ENCODE data around the gene FMNL2. TPM values are rescaled to one million over a fixed set of nuclear protein-coding genes. Genes with fewer than 3 reads are reported as not detected.

The FMNL2 gene
- 10 to 100 TPM in 3 of 4 donors, 1 to 10 TPM in 1; 5.8 to 19.8 (median 16.9) TPM for total RNA-seq

DNA sequence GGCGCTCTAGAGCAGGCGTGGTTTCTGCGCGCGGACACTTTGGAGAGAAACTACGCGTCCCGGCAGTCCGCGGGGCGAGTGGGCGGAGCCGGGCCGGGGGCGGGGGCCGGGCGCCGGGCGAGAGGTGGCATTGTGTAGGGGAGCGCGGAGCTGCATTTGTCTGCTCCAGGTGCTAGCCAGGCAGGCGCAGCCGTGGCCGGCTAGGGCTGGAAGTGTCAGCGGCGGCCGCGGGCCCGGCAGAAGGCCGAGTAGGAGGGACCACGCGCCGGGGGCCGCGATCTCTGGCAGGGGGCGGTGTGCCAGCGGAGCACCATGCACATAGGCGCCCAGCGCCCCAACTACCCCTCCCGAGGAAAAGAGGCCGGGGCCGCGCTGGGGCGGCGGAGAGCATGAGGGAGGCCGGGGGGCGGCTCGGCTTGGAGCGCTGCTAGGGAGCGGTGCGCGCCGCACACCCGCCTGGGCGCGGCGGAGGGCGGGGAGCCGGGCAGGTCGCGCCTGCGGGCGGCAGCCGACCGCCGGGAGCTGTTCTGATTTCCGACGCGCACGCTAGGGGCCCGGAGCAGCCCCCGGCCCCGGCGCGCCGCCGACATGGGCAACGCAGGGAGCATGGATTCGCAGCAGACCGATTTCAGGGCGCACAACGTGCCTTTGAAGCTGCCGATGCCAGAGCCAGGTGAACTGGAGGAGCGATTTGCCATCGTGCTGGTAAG lies at the start of gene FMNL2:
Gene FMNL2 (plus strand): TSS at position 159 of the 710 bp plus-strand sequence.
- peak within 1 kb of the TSS; percentile 82 to 93 (median 86) for H3K4me3 ChIP-seq
- TF ChIP-seq POLR2A (IDR thresholded peaks at IDR 0.05) = peak in 2 of 4 donors; percentile 63 to 74
- TF ChIP-seq, protein P1, sequence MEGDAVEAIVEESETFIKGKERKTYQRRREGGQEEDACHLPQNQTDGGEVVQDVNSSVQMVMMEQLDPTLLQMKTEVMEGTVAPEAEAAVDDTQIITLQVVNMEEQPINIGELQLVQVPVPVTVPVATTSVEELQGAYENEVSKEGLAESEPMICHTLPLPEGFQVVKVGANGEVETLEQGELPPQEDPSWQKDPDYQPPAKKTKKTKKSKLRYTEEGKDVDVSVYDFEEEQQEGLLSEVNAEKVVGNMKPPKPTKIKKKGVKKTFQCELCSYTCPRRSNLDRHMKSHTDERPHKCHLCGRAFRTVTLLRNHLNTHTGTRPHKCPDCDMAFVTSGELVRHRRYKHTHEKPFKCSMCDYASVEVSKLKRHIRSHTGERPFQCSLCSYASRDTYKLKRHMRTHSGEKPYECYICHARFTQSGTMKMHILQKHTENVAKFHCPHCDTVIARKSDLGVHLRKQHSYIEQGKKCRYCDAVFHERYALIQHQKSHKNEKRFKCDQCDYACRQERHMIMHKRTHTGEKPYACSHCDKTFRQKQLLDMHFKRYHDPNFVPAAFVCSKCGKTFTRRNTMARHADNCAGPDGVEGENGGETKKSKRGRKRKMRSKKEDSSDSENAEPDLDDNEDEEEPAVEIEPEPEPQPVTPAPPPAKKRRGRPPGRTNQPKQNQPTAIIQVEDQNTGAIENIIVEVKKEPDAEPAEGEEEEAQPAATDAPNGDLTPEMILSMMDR (IDR thresholded peaks at IDR 0.05) = peak in 1 of 6 experiments; percentile 3
- 3% methylated on average over 8 of the region's 85 CpGs; no CpG with 5 or more reads in 1 of the 2 donors for WGBS, 2 donors
- H3K27ac ChIP-seq = peak within 1 kb of the TSS; percentile 79 to 89 (median 86)
- H3K36me3 ChIP-seq = no peaks in the 10 kb centered on the region
- H3K4me1 ChIP-seq = peaks cover 0 to 51% (median 9%) of the 10 kb centered on the region in 3 donors
- H3K9me3 ChIP-seq = no peaks in the 10 kb centered on the region
- H3K27me3 ChIP-seq = peaks cover 0 to 5% (median 0%) of the 10 kb centered on the region in 4 donors
- DNase-seq = no peak
- intact Hi-C loops (cut with DNase I) = loop anchor here (10.0 kb wide), 1 partner anchor 140 kb away; no protein-coding TSS in a partner anchor

DNA sequence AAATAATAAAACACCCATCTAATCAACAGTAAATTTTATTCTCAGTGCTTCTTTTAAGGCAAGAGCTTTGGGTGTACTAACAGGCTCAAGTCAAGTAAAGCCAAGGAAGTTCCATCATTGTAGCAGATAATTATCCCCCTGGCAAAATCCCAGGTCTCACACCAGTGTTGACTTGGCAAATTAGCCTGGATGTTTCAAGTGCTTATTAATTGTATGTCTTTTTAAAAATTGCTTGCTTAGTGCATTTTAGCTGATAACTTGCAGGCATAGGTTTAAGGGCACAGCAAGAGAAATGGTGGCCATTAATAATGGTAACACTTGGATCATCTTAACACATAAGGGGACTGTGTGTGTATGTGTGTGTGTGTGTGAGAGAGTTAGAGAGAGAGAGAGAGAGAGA lies 42.0 kb upstream of the FMNL2 start:
- Histone ChIP-seq H3K27ac (no peak overlapping the region), H3K4me3 (no peak overlapping the region), H3K36me3 (no peaks in the 10 kb centered on the region), H3K4me1 (no peaks in the 10 kb centered on the region), H3K9me3 (no peaks in the 10 kb centered on the region), H3K27me3 (no peaks in the 10 kb centered on the region)
- intact Hi-C loops (cut with DNase I) = no loop called here
- no peak for TF ChIP-seq POLR2A (IDR thresholded peaks at IDR 0.05)
- TF ChIP-seq, protein P1 (IDR thresholded peaks at IDR 0.05) = no peak
- DNase-seq = no peak

DNA sequence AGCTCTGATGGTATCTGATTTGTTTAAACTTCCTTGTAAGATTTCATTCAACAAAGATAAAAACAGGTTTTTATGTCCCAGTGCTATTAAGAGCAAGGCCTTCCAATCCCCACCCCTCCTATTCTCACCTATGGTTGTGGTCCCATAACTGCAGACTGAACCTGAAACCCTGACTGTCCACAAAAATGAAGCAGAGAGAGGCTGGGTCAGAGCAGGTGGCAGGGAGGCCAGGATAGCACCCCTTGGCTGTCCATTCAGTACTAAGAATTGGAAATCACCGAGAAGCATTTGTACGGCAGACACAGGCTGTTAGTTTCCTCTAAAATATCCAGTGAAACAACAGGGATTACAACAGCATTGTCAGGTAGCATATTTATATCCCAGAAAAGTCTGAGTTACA lies 37.3 kb upstream of the FMNL2 start:
- intact Hi-C loops (cut with DNase I) = no loop called here
- Histone ChIP-seq H3K9me3 (no peaks in the 10 kb centered on the region), H3K4me3 (no peak overlapping the region), H3K27me3 (peaks cover 0 to 4% (median 0%) of the 10 kb centered on the region in 4 donors), H3K27ac (no peak overlapping the region), H3K4me1 (no peaks in the 10 kb centered on the region), H3K36me3 (no peaks in the 10 kb centered on the region)
- TF ChIP-seq, protein P1 (IDR thresholded peaks at IDR 0.05) = no peak
- TF ChIP-seq POLR2A (IDR thresholded peaks at IDR 0.05) = no peak
- DNase-seq = no peak
- WGBS, 2 donors = 86 to 91% methylated on average over 2 of the region's 2 CpGs

DNA sequence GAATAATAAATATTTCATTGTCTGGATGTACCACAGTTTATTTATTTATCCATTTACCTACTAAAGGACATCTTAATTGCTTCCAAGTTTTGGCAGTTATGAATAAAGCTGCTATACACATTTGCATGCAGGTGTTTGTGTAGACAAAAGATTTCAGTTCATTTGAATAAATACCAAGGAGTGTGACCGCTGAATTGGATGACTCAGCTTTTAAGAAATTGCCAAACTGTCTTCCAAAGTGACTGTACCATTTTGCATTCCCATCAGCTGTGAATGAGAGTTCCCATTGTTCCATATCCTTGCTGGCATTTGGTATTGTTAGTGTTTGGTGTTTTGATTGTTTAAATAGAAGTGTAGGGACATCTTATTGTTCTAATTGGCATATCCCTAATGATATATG lies 36.2 kb upstream of the FMNL2 start:
- Histone ChIP-seq H3K9me3 (no peaks in the 10 kb centered on the region), H3K4me1 (no peaks in the 10 kb centered on the region), H3K27ac (no peak overlapping the region), H3K4me3 (no peak overlapping the region), H3K36me3 (no peaks in the 10 kb centered on the region), H3K27me3 (peaks cover 0 to 4% (median 0%) of the 10 kb centered on the region in 4 donors)
- TF ChIP-seq POLR2A (IDR thresholded peaks at IDR 0.05) = no peak
- TF ChIP-seq, protein P1 (IDR thresholded peaks at IDR 0.05) = no peak
- WGBS, 2 donors = 33 to 39% methylated on average over 1 of the region's 1 CpG
- intact Hi-C loops (cut with DNase I) = no loop called here
- DNase-seq = no peak

DNA sequence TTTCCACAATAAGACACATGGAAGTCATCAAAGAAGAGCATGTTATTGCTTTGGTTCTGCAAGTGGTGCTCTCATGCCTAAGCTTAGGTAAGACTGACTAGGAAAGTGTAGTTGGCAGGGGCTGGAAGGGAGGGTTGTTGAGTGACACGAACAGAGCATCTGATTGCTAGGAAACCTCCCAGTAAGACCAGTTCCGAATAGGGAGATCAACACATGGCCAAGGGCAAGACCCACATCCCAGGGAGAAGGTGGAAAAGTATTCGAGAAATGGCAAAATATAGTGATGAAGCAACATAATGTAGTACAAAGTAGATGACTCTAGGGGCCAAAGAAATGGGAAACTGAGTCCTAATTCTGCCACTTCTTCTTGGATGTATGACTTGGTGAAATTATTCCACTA lies 33.8 kb upstream of the FMNL2 start:
- intact Hi-C loops (cut with DNase I) = no loop called here
- TF ChIP-seq, protein P1 (IDR thresholded peaks at IDR 0.05) = no peak
- TF ChIP-seq POLR2A (IDR thresholded peaks at IDR 0.05) = no peak
- WGBS, 2 donors = 79 to 88% methylated on average over 3 of the region's 3 CpGs

More for the DNA sequence above, 33.8 kb upstream of the FMNL2 start:
- H3K4me3 ChIP-seq = no peak overlapping the region
- no peaks in the 10 kb centered on the region for H3K4me1 ChIP-seq
- peaks cover 0 to 4% (median 0%) of the 10 kb centered on the region in 4 donors for H3K27me3 ChIP-seq
- no peaks in the 10 kb centered on the region for H3K36me3 ChIP-seq
- DNase-seq = no peak
- H3K9me3 ChIP-seq = no peaks in the 10 kb centered on the region
- H3K27ac ChIP-seq = no peak overlapping the region

All from esophagus squamous epithelium (tissue), 5 donors.